ENCODE results near the gene PPP1R2. TPM values are rescaled to one million over a fixed set of nuclear protein-coding genes. Genes with fewer than 3 reads are reported as not detected.
A peak's percentile ranks its signal among the peaks of the same experiment; 100 is the strongest.

PPP1R2 gene
- total RNA-seq, 4 donors from 2014 or later: 50.7 to 143 (median 59.4) TPM

DNA sequence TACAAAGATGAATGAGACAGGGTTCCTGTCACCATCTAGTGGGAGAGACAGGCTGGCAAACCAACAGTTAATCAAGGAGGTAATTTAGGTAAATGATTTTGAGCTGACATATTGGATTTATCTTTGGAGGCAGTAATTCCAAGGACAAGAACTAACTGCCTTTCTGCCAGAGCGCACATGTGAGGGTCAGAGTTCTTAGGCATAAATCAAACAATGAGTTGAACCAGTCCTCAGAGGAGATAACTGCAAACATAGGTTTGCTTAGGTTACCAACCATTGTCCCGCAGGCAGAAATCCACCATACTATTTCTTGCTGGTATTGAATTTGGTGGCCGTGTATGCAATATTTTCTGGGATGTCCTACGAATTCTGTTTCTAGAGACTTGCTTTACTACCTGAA, 14.2 kb upstream of the PPP1R2 start:
- Histone ChIP-seq H3K4me1 (peaks cover 0 to 13% (median 9%) of the 10 kb centered on the region in 4 donors), H3K9me3 (no peaks in the 10 kb centered on the region), H3K27ac (no peak overlapping the region), H3K36me3 (no peaks in the 10 kb centered on the region), H3K4me3 (no peak overlapping the region), H3K27me3 (no peaks in the 10 kb centered on the region)
- intact Hi-C loops (cut with DNase I; ENCODE audit: low total_unique reads) (no loop called here), in situ Hi-C loops (cut with MboI; ENCODE audit: low pct_ligation_motif_present in 1 of 4, low pct_unique_long_range_greater_than_20kb in 1 of 4, low sequenced_read_pairs in 3 of 4) (no loop called here)
- DNase-seq: no peak
- TF ChIP-seq POLR2AphosphoS5 (IDR thresholded peaks at IDR 0.05) (no peak), EP300 (IDR thresholded peaks at IDR 0.05; ENCODE audit: low read depth) (no peak), POLR2A (IDR thresholded peaks at IDR 0.05) (no peak)
- TF ChIP-seq, protein P1, sequence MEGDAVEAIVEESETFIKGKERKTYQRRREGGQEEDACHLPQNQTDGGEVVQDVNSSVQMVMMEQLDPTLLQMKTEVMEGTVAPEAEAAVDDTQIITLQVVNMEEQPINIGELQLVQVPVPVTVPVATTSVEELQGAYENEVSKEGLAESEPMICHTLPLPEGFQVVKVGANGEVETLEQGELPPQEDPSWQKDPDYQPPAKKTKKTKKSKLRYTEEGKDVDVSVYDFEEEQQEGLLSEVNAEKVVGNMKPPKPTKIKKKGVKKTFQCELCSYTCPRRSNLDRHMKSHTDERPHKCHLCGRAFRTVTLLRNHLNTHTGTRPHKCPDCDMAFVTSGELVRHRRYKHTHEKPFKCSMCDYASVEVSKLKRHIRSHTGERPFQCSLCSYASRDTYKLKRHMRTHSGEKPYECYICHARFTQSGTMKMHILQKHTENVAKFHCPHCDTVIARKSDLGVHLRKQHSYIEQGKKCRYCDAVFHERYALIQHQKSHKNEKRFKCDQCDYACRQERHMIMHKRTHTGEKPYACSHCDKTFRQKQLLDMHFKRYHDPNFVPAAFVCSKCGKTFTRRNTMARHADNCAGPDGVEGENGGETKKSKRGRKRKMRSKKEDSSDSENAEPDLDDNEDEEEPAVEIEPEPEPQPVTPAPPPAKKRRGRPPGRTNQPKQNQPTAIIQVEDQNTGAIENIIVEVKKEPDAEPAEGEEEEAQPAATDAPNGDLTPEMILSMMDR (IDR thresholded peaks at IDR 0.05): no peak
- 50 to 67% methylated on average over 2 to 4 of the region's 4 CpGs for WGBS, 2 donors (ENCODE audit: low coverage in 1 of 2)

DNA sequence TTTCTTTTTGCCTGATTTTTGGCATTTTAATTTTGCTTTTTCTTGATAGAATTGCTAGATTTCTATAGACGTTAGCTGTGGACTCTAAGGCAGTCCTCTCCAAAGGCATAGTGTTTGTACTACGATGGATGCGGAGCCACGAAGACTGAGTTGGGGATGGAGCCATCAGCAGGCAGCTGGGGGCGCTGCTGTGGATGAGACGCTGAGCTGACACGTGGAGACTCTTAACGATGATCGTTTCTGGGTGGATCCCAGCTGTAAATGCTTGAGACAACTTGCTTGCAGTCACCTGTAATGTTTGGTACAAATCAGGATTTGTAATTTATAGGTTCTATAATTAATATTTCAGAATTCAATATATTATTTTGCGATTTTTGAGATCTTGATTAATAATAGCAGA, 13.3 kb upstream of the PPP1R2 start:
- Histone ChIP-seq H3K4me1 (peaks cover 0 to 17% (median 11%) of the 10 kb centered on the region in 4 donors), H3K27me3 (no peaks in the 10 kb centered on the region), H3K4me3 (no peak overlapping the region), H3K36me3 (no peaks in the 10 kb centered on the region), H3K27ac (no peak overlapping the region), H3K9me3 (no peaks in the 10 kb centered on the region)
- 53 to 100% methylated on average over 1 to 10 of the region's 10 CpGs for WGBS, 2 donors (ENCODE audit: low coverage in 1 of 2)
- TF ChIP-seq POLR2A (IDR thresholded peaks at IDR 0.05): no peak
- TF ChIP-seq, protein P1 (IDR thresholded peaks at IDR 0.05): peak in 2 of 5 experiments; percentile 6 to 11
- intact Hi-C loops (cut with DNase I; ENCODE audit: low total_unique reads) (no loop called here), in situ Hi-C loops (cut with MboI; ENCODE audit: low pct_ligation_motif_present in 1 of 4, low pct_unique_long_range_greater_than_20kb in 1 of 4, low sequenced_read_pairs in 3 of 4) (no loop called here)
- peak; percentile 28 for DNase-seq

DNA sequence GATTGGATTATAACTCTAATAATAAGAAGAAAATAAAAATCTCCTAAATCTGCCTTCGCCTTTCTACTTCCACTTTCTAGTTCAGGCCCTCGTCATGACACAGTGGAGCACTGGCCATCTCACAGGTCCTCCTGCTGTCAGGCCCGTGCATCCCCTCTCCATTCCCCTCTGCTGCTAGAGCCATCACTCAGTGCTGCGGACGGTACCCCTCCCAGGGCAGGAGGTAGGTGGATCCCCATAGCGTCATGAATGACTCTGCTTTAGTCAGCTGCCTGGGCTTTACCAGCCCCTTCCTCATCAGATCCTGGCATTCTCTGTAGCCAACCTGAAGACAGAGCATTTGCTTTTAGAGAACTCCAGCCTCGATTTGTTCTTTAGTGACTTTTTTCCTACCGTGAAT, 12.0 kb upstream of the PPP1R2 start:
- in situ Hi-C loops (cut with MboI; ENCODE audit: low pct_ligation_motif_present in 1 of 4, low pct_unique_long_range_greater_than_20kb in 1 of 4, low sequenced_read_pairs in 3 of 4): no loop called here
- Histone ChIP-seq H3K27me3 (no peaks in the 10 kb centered on the region), H3K4me3 (no peak overlapping the region), H3K36me3 (no peaks in the 10 kb centered on the region), H3K4me1 (peaks cover 0 to 30% (median 18%) of the 10 kb centered on the region in 4 donors), H3K27ac (no peak overlapping the region), H3K9me3 (no peaks in the 10 kb centered on the region)
- intact Hi-C loops (cut with DNase I; ENCODE audit: low total_unique reads): no loop called here
- 79 to 80% methylated on average over 3 to 8 of the region's 8 CpGs for WGBS, 2 donors (ENCODE audit: low coverage in 1 of 2)
- TF ChIP-seq POLR2A (IDR thresholded peaks at IDR 0.05): no peak
- TF ChIP-seq, protein P1 (IDR thresholded peaks at IDR 0.05): no peak
- TF ChIP-seq POLR2AphosphoS5 (IDR thresholded peaks at IDR 0.05): no peak
- no peak for TF ChIP-seq EP300 (IDR thresholded peaks at IDR 0.05; ENCODE audit: low read depth)
- no peak for DNase-seq

DNA sequence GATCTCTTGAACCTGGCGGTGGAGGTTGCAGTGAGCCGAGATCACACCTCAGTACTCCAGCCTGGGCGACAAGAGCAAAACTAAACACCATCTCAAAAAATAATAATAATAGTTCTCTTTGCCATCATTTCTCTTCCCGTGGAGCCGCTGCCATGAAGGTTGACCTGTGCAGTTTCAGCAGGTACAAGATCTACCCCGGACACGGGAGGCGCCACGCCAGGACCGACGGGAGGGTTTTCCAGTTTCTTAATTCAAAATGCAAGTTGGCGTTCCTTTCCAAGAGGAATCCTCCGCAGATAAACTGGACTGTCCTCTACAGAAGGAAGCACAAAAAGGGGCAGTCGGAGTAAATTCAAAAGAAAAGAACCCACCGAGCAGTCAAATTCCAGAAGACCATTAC, 11.3 kb upstream of the PPP1R2 start:
- in situ Hi-C loops (cut with MboI; ENCODE audit: low pct_ligation_motif_present in 1 of 4, low pct_unique_long_range_greater_than_20kb in 1 of 4, low sequenced_read_pairs in 3 of 4): no loop called here
- no peak for TF ChIP-seq POLR2AphosphoS5 (IDR thresholded peaks at IDR 0.05)
- DNase-seq: no peak
- no peak overlapping the region for H3K27ac ChIP-seq
- no peaks in the 10 kb centered on the region for H3K27me3 ChIP-seq
- H3K9me3 ChIP-seq: no peaks in the 10 kb centered on the region
- H3K4me3 ChIP-seq: no peak overlapping the region
- H3K36me3 ChIP-seq: no peaks in the 10 kb centered on the region
- H3K4me1 ChIP-seq: peaks cover 0 to 36% (median 23%) of the 10 kb centered on the region in 4 donors
- WGBS, 2 donors (ENCODE audit: low coverage in 1 of 2): 97 to 100% methylated on average over 6 to 15 of the region's 15 CpGs
- intact Hi-C loops (cut with DNase I; ENCODE audit: low total_unique reads): no loop called here

DNA sequence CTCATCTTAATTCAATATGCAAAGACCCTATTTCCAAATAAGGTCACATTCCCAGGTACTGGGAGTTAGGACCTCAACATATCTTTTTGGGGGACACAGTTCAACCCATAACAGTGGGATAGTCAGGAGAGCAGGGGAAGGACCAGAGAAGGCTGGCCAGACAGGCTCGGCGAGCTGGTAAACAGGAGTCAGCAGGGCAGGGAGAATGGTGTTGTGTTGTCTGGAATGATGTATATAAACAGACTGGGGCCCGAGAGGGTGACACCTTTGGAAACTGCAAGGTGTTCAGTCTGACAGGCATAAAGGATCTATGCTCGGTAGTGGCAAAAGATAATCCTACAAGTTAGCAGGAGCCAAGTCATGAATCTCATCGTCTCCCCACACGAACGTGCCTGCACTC, 10.1 kb upstream of the PPP1R2 start:
- in situ Hi-C loops (cut with MboI; ENCODE audit: low pct_ligation_motif_present in 1 of 4, low pct_unique_long_range_greater_than_20kb in 1 of 4, low sequenced_read_pairs in 3 of 4) (no loop called here), intact Hi-C loops (cut with DNase I; ENCODE audit: low total_unique reads) (no loop called here)
- no peaks in the 10 kb centered on the region for H3K36me3 ChIP-seq
- TF ChIP-seq POLR2A (IDR thresholded peaks at IDR 0.05) (no peak), POLR2AphosphoS5 (IDR thresholded peaks at IDR 0.05) (no peak), EP300 (IDR thresholded peaks at IDR 0.05; ENCODE audit: low read depth) (no peak)
- TF ChIP-seq, protein P1 (IDR thresholded peaks at IDR 0.05): no peak
- H3K27ac ChIP-seq: no peak overlapping the region
- 70 to 76% methylated on average over 4 to 7 of the region's 7 CpGs for WGBS, 2 donors (ENCODE audit: low coverage in 1 of 2)
- H3K9me3 ChIP-seq: no peaks in the 10 kb centered on the region
- no peak overlapping the region for H3K4me3 ChIP-seq
- H3K27me3 ChIP-seq: no peaks in the 10 kb centered on the region
- H3K4me1 ChIP-seq: peaks cover 7 to 46% (median 33%) of the 10 kb centered on the region in 4 donors
- no peak for DNase-seq

Measured in transverse colon (tissue), 4 donors.